Measurements from ENCODE around the gene ECSIT.
A peak's percentile ranks its signal among the peaks of the same experiment; 100 is the strongest.

GRCh38 chr19:11496391-11497163, 32.4 kb downstream of the ECSIT start:
- no peak for TF ChIP-seq POLR2A (IDR thresholded peaks at IDR 0.05)
- TF ChIP-seq CTCF (IDR thresholded peaks at IDR 0.05): peak in 5 of 7 experiments; percentile 33 to 67 (median 47)
- TF ChIP-seq POLR2AphosphoS5 (IDR thresholded peaks at IDR 0.05): peak in 1 of 3 donors; percentile 32
- no peak for TF ChIP-seq EP300 (IDR thresholded peaks at IDR 0.05)
